ENCODE results near the gene PAPPA. TPM values are rescaled to one million over a fixed set of nuclear protein-coding genes. Genes with fewer than 3 reads are reported as not detected.

Gene PAPPA
- total and polyA plus RNA-seq, 9 of the 15 experiments (the other 6 are each of a cell fraction or from before 2014, with no cell fraction given), result 0.06 to 0.18 (median 0.11) TPM

DNA sequence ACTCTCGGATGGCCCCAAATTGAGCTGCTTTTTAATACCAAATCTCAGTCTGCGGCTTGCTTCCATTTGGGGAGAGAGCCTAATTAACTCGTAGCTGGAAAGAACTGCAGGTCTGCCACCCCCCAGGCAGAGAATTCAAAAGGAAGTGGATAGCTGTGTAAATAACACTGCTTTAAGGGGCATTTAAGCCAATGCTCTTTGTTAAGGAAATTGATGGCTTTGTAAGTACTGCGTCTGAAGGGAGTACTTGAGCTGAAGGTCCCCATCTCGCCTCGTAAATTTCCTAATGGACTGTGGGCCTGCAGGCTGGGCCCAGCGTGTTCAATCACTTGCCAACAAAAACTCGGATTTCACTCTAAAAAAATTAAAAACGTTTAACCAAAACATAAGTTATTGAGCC is 132.7 kb downstream of the PAPPA start:
- in situ Hi-C loops (cut with MboI), result no loop called here
- no peak for FAIRE-seq
- DNase-seq (ENCODE audit: extremely low read depth in 1 of 4, low spot score in 3 of 4), result no peak
- no peak overlapping the region for H3K27ac ChIP-seq (ENCODE audit: extremely low read depth, low read depth, low read length)
- no peak for TF ChIP-seq RB1 (IDR thresholded peaks at IDR 0.05; ENCODE audit: low read depth)
- TF ChIP-seq, protein P1, sequence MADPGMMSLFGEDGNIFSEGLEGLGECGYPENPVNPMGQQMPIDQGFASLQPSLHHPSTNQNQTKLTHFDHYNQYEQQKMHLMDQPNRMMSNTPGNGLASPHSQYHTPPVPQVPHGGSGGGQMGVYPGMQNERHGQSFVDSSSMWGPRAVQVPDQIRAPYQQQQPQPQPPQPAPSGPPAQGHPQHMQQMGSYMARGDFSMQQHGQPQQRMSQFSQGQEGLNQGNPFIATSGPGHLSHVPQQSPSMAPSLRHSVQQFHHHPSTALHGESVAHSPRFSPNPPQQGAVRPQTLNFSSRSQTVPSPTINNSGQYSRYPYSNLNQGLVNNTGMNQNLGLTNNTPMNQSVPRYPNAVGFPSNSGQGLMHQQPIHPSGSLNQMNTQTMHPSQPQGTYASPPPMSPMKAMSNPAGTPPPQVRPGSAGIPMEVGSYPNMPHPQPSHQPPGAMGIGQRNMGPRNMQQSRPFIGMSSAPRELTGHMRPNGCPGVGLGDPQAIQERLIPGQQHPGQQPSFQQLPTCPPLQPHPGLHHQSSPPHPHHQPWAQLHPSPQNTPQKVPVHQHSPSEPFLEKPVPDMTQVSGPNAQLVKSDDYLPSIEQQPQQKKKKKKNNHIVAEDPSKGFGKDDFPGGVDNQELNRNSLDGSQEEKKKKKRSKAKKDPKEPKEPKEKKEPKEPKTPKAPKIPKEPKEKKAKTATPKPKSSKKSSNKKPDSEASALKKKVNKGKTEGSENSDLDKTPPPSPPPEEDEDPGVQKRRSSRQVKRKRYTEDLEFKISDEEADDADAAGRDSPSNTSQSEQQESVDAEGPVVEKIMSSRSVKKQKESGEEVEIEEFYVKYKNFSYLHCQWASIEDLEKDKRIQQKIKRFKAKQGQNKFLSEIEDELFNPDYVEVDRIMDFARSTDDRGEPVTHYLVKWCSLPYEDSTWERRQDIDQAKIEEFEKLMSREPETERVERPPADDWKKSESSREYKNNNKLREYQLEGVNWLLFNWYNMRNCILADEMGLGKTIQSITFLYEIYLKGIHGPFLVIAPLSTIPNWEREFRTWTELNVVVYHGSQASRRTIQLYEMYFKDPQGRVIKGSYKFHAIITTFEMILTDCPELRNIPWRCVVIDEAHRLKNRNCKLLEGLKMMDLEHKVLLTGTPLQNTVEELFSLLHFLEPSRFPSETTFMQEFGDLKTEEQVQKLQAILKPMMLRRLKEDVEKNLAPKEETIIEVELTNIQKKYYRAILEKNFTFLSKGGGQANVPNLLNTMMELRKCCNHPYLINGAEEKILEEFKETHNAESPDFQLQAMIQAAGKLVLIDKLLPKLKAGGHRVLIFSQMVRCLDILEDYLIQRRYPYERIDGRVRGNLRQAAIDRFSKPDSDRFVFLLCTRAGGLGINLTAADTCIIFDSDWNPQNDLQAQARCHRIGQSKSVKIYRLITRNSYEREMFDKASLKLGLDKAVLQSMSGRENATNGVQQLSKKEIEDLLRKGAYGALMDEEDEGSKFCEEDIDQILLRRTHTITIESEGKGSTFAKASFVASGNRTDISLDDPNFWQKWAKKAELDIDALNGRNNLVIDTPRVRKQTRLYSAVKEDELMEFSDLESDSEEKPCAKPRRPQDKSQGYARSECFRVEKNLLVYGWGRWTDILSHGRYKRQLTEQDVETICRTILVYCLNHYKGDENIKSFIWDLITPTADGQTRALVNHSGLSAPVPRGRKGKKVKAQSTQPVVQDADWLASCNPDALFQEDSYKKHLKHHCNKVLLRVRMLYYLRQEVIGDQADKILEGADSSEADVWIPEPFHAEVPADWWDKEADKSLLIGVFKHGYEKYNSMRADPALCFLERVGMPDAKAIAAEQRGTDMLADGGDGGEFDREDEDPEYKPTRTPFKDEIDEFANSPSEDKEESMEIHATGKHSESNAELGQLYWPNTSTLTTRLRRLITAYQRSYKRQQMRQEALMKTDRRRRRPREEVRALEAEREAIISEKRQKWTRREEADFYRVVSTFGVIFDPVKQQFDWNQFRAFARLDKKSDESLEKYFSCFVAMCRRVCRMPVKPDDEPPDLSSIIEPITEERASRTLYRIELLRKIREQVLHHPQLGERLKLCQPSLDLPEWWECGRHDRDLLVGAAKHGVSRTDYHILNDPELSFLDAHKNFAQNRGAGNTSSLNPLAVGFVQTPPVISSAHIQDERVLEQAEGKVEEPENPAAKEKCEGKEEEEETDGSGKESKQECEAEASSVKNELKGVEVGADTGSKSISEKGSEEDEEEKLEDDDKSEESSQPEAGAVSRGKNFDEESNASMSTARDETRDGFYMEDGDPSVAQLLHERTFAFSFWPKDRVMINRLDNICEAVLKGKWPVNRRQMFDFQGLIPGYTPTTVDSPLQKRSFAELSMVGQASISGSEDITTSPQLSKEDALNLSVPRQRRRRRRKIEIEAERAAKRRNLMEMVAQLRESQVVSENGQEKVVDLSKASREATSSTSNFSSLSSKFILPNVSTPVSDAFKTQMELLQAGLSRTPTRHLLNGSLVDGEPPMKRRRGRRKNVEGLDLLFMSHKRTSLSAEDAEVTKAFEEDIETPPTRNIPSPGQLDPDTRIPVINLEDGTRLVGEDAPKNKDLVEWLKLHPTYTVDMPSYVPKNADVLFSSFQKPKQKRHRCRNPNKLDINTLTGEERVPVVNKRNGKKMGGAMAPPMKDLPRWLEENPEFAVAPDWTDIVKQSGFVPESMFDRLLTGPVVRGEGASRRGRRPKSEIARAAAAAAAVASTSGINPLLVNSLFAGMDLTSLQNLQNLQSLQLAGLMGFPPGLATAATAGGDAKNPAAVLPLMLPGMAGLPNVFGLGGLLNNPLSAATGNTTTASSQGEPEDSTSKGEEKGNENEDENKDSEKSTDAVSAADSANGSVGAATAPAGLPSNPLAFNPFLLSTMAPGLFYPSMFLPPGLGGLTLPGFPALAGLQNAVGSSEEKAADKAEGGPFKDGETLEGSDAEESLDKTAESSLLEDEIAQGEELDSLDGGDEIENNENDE (IDR thresholded peaks at IDR 0.05; ENCODE audit: low read depth, low read length), result no peak
- TF ChIP-seq KAT2B (IDR thresholded peaks at IDR 0.05; ENCODE audit: low read depth, low read length), result no peak
- no peak for TF ChIP-seq XRCC3 (IDR thresholded peaks at IDR 0.05)
- TF ChIP-seq ZNF263 (CRISPR knock-in tag; IDR thresholded peaks at IDR 0.05; ENCODE audit: borderline replicate concordance), result no peak
- no peak for TF ChIP-seq CAMTA2 (CRISPR knock-in tag; conservative IDR thresholded peaks at IDR 0.05)
- TF ChIP-seq SMARCA5 (IDR thresholded peaks at IDR 0.05), result no peak
- TF ChIP-seq PHTF2 (CRISPR knock-in tag; IDR thresholded peaks at IDR 0.05), result no peak
- no peak for TF ChIP-seq ARID2 (IDR thresholded peaks at IDR 0.05)
- no peak for TF ChIP-seq SMAD3 (CRISPR knock-in tag; conservative IDR thresholded peaks at IDR 0.05)
- ATAC-seq, result no peak
- H3K4me1 ChIP-seq (replicated peaks in 1 of 2; ENCODE audit: control insufficient read depth in 2 of 2, insufficient read depth in 2 of 2, low read length in 2 of 2), result no peaks in the 10 kb centered on the region
- no peaks in the 10 kb centered on the region for H3K9me1 ChIP-seq (ENCODE audit: control insufficient read depth, insufficient read depth, low read length)
- no peaks in the 10 kb centered on the region for H3K27me3 ChIP-seq (ENCODE audit: control insufficient read depth in 2 of 2, insufficient read depth in 2 of 2, low read length in 2 of 2)
- H3K79me2 ChIP-seq (ENCODE audit: control insufficient read depth, insufficient read depth, low read length), result no peaks in the 10 kb centered on the region
- H3K4me2 ChIP-seq (ENCODE audit: insufficient read depth, low read length), result no peak overlapping the region
- WGBS (ENCODE audit: insufficient coverage, low coverage, missing lambda C conversion rate), result 35% methylated on average over 9 of the region's 9 CpGs
- no peak overlapping the region for H3K4me3 ChIP-seq
- intact Hi-C loops (cut with micrococcal nuclease), result no loop called here
- H2AFZ ChIP-seq (ENCODE audit: low read depth, low read length), result no peak overlapping the region
- H4K20me1 ChIP-seq (replicated peaks; ENCODE audit: control insufficient read depth, insufficient read depth, low read length), result no peaks in the 10 kb centered on the region
- CTCF ChIA-PET (ENCODE audit: low intra/inter-chr PET ratio), result no interaction called here
- H3K36me3 ChIP-seq (ENCODE audit: control insufficient read depth, insufficient read depth, low read length), result no peaks in the 10 kb centered on the region
- BruUV-seq (replicated peaks), result no TSS peak
- H3K9me3 ChIP-seq (replicated peaks; ENCODE audit: control insufficient read depth, insufficient read depth, low read depth, low read length), result no peaks in the 10 kb centered on the region
- POLR2A ChIA-PET, result interaction anchor here (1.1 to 1.7 kb wide), 2 partner anchors 8 to 10 kb away, joined by 5 read pairs; no protein-coding TSS in a partner anchor
- no peak overlapping the region for H3K9ac ChIP-seq (ENCODE audit: insufficient read depth in 1 of 2, low read depth in 2 of 2, low read length in 2 of 2)
